Measurements from ENCODE around the gene DNAH6.
A peak's percentile ranks its signal among the peaks of the same experiment; 100 is the strongest.
"Not testable (repeated sequence)": the region's sequence is repeated elsewhere in the genome, so short reads cannot be mapped to it uniquely, and the experiment has no call there.

Gene DNAH6

DNA sequence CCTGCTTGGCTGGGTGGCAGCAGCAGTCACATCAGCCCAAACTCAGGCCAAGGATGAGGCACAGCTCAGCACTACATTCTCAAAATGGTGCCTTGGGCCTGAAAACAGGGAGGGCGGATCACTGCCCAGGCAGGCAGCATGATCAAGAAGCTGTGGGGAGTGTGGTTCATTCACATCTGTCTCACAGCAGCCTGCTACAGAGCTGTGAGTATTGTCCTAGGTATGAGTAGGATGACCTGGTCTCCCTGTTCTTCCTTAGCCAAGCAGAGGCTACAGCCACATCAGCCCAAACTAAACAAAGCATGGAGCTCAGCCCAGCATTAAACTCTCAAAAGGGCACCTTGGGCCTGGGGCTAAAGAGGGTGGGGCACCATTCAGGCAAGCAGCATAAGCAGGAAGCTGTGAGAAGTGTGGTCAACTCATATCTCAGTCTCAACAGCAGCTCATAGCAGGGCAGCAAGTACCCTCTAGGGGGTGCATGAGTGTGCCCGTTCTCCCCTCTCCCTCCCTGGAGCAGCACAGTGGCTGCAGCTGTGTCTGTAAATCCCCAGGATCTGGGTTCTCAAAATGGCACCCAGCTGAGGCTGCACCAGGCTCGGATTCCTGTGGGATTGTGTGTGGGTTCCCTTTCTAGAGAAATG, 225.0 kb downstream of the DNAH6 start:
- DNase-seq (ENCODE audit: low read depth in 2 of 2): peak; percentile 7 to 17

- DNase-seq (ENCODE audit: low read depth in 2 of 2): no peak
These were observed 232.0 kb downstream of the DNAH6 start for GRCh38 chr2:84748341-84748740.

- no peak for DNase-seq (ENCODE audit: low read depth in 2 of 2)
These were observed 233.1 kb downstream of the DNAH6 start for GRCh38 chr2:84749442-84749841.

DNA sequence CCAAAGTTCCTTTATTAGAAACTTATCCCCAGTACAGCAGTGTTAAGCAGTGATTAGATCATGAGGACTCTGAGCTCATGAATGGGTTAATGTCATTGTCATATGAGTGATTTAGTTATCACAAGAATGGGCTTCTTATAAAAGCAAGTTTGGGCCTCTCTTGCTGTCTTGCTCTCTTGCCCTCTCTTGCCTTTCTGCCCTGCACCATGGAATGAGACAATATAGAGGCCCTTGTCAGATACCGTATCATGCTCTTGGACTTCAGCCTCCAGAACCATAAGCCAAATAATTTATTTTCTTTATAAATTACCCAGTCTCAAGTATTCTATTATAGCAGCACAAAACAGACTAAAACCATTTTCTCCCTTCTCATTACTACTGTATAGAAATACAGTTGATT, 238.8 kb downstream of the DNAH6 start:
- no peak for DNase-seq (ENCODE audit: low read depth in 2 of 2)

- no peak for DNase-seq (ENCODE audit: low read depth in 2 of 2)
These were observed 241.3 kb downstream of the DNAH6 start for GRCh38 chr2:84757648-84758047.

DNA sequence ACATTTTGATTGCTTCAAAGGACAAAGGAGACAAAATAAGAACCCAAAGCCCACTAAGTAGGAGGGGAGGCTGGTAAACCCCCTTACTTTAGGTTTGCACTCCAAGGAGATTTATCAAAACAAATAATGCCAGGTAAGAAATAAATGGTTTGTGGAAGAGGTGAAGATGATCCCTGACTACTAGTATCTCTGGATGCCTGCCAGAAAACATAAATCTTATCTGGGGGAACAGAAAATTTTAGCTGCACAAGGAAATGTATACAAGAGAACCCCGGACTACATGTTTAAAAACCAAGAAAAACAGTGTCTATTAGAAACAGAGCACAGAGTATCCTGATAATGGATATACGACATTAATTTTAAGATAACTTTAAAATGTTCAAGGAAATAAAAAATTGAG, 250.5 kb downstream of the DNAH6 start:
- no peak for DNase-seq (ENCODE audit: low read depth in 2 of 2)

DNA sequence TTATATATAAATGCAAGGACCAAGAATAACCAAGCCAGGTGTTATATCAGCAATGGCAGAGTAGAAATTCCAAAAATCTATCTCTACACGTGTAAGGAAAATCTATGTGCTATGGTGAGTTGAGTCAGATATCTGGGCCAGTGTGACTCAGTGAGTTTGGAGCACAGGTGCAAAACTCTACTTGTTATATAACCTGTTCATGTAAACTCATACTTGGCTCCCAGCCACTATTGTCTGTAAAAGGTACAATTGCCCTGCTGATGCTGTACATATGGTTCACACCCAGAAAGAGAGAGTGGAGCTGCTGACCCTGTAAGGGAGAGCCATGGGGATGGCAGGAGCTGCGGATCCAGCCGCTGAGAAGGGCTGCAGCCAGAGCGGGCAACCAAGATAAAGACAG, 252.5 kb downstream of the DNAH6 start:
- no peak for DNase-seq (ENCODE audit: low read depth in 2 of 2)

DNA sequence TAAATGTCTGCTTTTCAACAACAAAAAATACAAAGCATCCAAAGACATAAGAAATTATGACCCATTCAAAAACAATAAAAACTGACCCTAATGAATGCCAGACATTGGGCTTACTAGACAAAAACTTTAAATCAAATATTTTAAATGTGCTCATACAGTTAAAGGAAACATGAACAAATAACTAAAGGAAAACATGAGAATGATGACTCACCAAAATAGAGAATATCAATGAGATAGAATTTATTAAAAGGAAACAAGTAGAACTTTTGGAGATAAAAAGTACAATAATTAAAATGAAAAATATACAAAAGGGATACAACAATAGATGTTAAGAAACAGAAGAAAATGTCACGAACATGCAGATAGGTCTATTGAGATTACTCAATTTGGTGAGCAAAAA, 254.0 kb downstream of the DNAH6 start:
- DNase-seq (ENCODE audit: low read depth in 2 of 2): no peak

DNA sequence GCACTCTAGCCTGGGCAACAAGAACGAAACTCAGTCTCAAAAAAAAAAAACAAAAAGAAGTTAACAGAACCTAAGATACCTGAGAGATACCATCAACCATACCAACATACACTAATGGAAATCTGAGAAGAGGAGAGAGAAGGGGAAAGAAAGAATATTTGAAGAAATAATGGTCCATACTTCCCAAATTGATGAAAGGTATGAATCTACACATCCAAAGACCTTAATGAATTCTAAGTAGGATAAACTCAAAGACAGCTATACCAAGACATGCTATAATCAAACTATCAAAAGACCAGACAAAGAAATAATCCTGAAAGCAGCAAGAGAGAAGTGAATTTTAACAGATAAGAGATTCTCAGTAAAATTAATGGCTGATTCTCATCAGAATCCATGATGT, 255.0 kb downstream of the DNAH6 start:
- DNase-seq (ENCODE audit: low read depth in 2 of 2): no peak

DNA sequence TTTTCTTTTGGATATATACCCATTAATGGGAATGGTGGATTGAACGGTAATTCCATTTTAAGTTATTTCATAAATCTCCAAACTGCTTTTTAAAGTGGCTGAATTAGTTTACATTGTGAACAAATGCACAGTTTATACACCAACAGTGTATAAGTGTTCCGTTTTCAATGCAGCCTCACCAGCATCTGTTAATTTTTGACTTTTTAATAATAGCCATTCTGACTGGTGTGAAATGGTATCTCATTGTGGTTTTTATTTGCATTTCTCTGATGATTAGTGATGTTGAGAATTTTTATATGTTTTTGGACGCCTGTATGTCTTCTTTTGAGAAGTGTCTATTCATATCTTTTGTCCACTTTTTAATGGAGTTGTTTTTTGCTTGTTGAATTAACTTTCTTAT, 257.3 kb downstream of the DNAH6 start:
- not testable (repeated sequence) for DNase-seq (ENCODE audit: low read depth in 2 of 2)

GRCh38 chr2:84776011-84776410, 259.7 kb downstream of the DNAH6 start:
- DNase-seq (ENCODE audit: low read depth in 2 of 2): no peak

DNA sequence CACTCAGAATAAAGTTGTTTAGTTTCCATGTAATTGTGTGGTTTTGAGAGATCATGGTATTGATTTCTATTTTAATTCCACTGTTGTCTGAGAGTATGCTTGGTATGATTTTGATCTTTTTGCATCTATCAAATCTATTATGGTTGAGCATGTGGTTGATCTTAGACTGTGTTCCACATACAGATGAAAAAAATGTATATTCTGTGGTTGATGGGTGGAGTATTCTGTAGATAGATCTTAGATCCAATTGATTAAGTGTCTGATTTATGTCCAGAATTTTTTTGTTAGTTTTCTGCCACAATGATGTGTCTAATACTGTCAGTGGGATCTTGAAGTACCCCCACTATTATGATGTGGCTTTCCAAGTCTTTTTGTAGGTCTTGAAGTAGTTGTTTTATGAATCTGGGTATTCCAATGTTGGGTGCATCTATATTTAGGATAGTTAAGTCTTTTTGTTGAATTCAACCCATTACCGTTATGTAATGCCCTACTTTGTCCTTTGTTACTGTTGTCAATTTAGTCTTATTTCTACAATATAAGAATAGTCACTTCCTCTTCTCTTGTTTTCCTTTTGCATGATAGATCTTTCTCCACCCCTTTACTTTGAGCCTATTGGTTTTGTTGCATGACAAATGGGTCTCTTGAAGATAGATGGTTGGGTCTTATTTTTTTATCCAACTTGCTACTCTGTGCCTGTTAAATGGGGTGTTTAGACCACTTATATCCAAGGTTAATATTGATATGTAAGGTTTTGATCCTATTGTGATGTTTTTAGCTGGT, 262.8 kb downstream of the DNAH6 start:
- no peak for DNase-seq (ENCODE audit: low read depth in 2 of 2)

- no peak for DNase-seq (ENCODE audit: low read depth in 2 of 2)
These were observed 263.5 kb downstream of the DNAH6 start for GRCh38 chr2:84779781-84780180.

DNA sequence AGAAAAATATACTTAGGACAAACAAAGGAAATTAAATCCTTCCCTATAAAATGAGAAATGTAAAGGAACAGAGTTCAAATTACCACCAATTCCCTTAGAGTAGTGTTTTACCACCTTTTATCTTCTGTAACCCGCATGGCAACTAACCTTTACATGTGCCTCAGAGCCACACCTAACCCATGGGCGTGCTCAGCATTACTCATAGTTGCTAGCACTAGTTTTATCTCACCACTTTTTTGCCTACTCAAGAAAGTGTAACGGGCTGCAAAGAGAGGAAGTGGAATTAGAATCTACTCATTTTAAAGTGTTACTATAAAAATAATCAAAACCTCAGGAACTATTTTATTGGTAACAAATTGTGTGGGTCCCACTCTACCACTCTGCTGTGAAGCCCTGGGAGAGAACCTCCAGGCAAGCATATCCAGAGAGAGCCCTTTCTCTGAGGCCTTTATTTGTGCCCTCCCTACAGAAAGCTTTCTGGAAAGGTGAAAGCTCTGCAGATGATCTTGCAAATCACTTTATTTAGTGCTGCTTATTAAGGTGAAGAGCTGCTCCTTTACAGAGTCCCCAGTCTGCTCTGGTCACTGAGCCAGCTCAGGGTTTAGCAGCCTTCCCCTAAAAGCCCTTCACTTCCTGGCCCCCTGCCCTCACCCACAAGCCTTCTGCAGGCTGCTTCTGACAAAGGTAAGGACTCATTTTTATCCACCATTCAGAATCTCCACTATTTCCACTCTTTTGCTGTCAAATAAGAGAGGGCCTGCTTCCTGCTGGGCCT, 265.8 kb downstream of the DNAH6 start:
- peak; percentile 29 to 41 for DNase-seq (ENCODE audit: low read depth in 2 of 2)

GRCh38 chr2:84782717-84783442, 266.6 kb downstream of the DNAH6 start:
- DNase-seq (ENCODE audit: low read depth in 2 of 2): no peak

- DNase-seq (ENCODE audit: low read depth in 2 of 2): no peak
These were observed 269.7 kb downstream of the DNAH6 start for GRCh38 chr2:84785950-84786349.

- DNase-seq (ENCODE audit: low read depth in 2 of 2): no peak
These were observed 270.3 kb downstream of the DNAH6 start for GRCh38 chr2:84786601-84787000.

GRCh38 chr2:84788027-84788426, 271.7 kb downstream of the DNAH6 start:
- no peak for DNase-seq (ENCODE audit: low read depth in 2 of 2)

GRCh38 chr2:84788498-84788897, 272.2 kb downstream of the DNAH6 start:
- DNase-seq (ENCODE audit: low read depth in 2 of 2): no peak

DNA sequence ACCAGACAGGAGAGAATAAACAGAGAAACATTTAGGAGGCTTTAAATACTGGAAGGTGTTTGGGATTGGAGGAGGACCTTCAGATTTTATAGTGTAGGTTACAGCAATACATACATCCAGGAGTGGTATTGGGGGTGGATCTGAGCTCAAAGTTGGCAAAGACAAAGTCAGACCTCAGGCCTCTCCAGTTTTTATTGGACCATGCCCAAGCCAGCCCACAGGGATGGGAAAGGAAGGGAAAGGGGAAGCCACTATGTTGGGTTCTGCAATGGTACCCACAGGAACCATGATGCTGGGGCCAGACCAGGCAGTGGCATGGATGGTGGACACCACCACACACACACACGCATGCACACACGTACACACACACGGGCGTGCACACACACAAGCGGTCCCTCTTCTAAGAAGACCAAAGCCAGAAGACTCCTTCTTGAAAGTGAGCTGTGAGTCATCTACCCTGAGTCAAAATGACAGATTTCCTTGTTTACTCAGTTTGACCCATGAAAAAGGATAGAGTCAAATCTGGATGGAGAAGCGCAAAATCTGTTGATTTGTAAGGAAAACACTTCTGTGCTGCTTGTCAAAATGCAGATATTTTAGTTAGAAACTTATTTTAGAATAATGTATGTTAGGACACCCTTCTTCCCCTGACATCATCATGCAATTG, 276.7 kb downstream of the DNAH6 start:
- DNase-seq (ENCODE audit: low read depth in 2 of 2): no peak

GRCh38 chr2:84793641-84794040, 277.3 kb downstream of the DNAH6 start:
- no peak for DNase-seq (ENCODE audit: low read depth in 2 of 2)

DNA sequence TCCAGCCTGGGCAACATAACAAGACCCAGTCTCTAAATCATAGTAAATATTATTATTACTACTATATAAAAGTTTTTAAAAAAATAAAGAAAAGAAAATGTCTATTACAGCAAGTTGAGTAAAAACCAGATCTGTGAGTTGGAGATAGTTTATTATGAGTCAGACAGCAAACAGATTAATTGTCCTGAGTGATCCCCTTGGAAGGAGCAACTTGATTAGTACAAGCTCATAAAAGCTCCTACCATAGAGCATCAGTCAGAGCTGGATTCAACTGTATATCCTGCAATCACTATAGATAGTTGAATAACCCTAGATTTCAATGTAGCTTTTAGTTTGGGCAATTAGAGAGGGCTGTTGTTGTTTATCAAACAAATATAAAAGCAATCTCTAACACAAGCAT, 280.5 kb downstream of the DNAH6 start:
- DNase-seq (ENCODE audit: low read depth in 2 of 2): no peak

All from stimulated activated CD4-positive, alpha-beta T cell treated with anti-CD3 and anti-CD28 coated beads, Interleukin-12 subunit alpha, Interleukin-12 subunit beta, amount 100 ng/mL, for 24 hours (primary cell).